HepG2 (cell line): ENCODE data around the gene POLN. TPM values are rescaled to one million over a fixed set of nuclear protein-coding genes. Genes with fewer than 3 reads are reported as not detected.

Experiments used
- ATAC-seq: fragments of 200-7000 bp; cut with Tn5 transposase; 3 replicates; pipeline ENCODE4 v1.9.1; 2020; ENCODE audit warnings: mild to moderate bottlenecking, moderate library complexity
- BruUV-seq: library from RNA; stranded (reverse); fragments of 400-500 nt; replicated peaks from 2 replicates; lab custom pipeline; 2021; lab: Mats Ljungman, UMichigan
- CTCF ChIA-PET: fragments of 300-600 bp; formaldehyde crosslinking; extraction: SDS; loops from one replicate; lab custom pipeline; 2021; ENCODE audit warnings: low total read pairs, inconsistent platforms, low intra/inter-chr PET ratio; lab: Yijun Ruan, JAX
- POLR2A ChIA-PET: fragments of 350-600 bp; sonication (Branson Sonifier 250); formaldehyde crosslinking; loops from one replicate; lab custom pipeline; 2020; ENCODE audit warnings: antibody characterized with exemption, inconsistent platforms; lab: Yijun Ruan, JAX
- DNase-seq: peaks from one replicate; pipeline ENCODE4 v3.0.0-alpha.2; 2015; ENCODE audit warnings: low spot score
- FAIRE-seq: peaks from 3 replicates; lab custom pipeline; 2011; peaks lifted over from hg19 to GRCh38; lab: Jason Lieb, UNC
- H2AFZ ChIP-seq: one replicate; pipeline ENCODE4 v1.6.1; 2011; ENCODE audit warnings: low read length, inconsistent platforms
- H3K27ac ChIP-seq: fragments of 300-600 bp; 3 replicates; pipeline ENCODE4 v1.8.0; 2011; ENCODE audit warnings: mixed run types, mild to moderate bottlenecking, mixed read lengths, low read length, inconsistent platforms; ENCODE audit not compliant: insufficient read depth; ENCODE audit errors: extremely low read length
- H3K27me3 ChIP-seq, 2 experiments: fragments of 200-600 bp in 1 of 2; 2 replicates in 1 of 2; 3 replicates in 1 of 2; pipeline versions ENCODE4 v1.6.0 to v1.8.0; 2011; ENCODE audit warnings: low read length in 2 of 2, mild to moderate bottlenecking in 2 of 2, moderate library complexity in 2 of 2, inconsistent platforms in 1 of 2; ENCODE audit not compliant: insufficient read depth in 2 of 2, control insufficient read depth in 1 of 2
- H3K36me3 ChIP-seq, 2 experiments: fragments of 200-600 bp in 1 of 2; replicated peaks in 1 of 2; 2 replicates in 1 of 2; 3 replicates in 1 of 2; pipeline versions ENCODE4 v1.5.1 to v1.8.0; 2011; ENCODE audit warnings: low read length in 2 of 2, inconsistent platforms in 1 of 2; ENCODE audit not compliant: insufficient read depth in 2 of 2, control insufficient read depth in 1 of 2
- H3K4me1 ChIP-seq: 2 replicates; pipeline ENCODE4 v1.5.1; 2012; ENCODE audit warnings: low read length, inconsistent platforms; ENCODE audit not compliant: insufficient read depth
- H3K4me2 ChIP-seq: 2 replicates; pipeline ENCODE4 v1.6.0; 2011; ENCODE audit warnings: low read depth, low read length, inconsistent platforms
- H3K4me3 ChIP-seq, 3 experiments: fragments of 200-600 bp in 1 of 3; sonication (generic), shearing (Covaris generic) in 1 of 3; replicated peaks in 1 of 3; 2 replicates each; pipeline ENCODE4 v1.5.1; 2011 to 2016; ENCODE audit warnings: low read length in 3 of 3, inconsistent platforms in 2 of 3, low read depth in 2 of 3, mild to moderate bottlenecking in 2 of 3, control low read depth in 1 of 3, mixed read lengths in 1 of 3; ENCODE audit not compliant: insufficient read depth in 1 of 3
- H3K79me2 ChIP-seq: one replicate; pipeline ENCODE4 v1.6.1; 2011; ENCODE audit warnings: low read length, inconsistent platforms; ENCODE audit not compliant: insufficient read depth
- H3K9ac ChIP-seq: 2 replicates; pipeline ENCODE4 v1.6.0; 2011; ENCODE audit warnings: mild to moderate bottlenecking, low read depth, low read length, inconsistent platforms; ENCODE audit not compliant: insufficient read depth
- H3K9me3 ChIP-seq: 2 replicates; pipeline ENCODE4 v1.5.1; 2012; ENCODE audit warnings: mild to moderate bottlenecking, low read length
- H4K20me1 ChIP-seq: 2 replicates; pipeline ENCODE4 v1.6.0; 2011; ENCODE audit warnings: inconsistent platforms, mild to moderate bottlenecking, low read length, moderate library complexity; ENCODE audit not compliant: insufficient read depth
- BORCS8-MEF2B ChIP-seq: sonication (generic); formaldehyde crosslinking; IDR thresholded peaks from 2 replicates; pipeline ENCODE4 v1.8.0; 2022; ENCODE audit warnings: mild to moderate bottlenecking, missing genetic modification reagents
- DPF2 ChIP-seq: sonication (generic); formaldehyde crosslinking; IDR thresholded peaks from 2 replicates; pipeline ENCODE4 v1.4.0; 2020; ENCODE audit warnings: mild to moderate bottlenecking, low read depth, missing genetic modification reagents, borderline replicate concordance
- FOXP1 ChIP-seq, 2 experiments: fragments of 450-650 bp in 1 of 2; IDR thresholded peaks; 2 replicates each; pipeline ENCODE4 v1.6.1; 2017 to 2018; ENCODE audit warnings: antibody characterized with exemption in 1 of 2
- HMGXB3 ChIP-seq: sonication (generic); formaldehyde crosslinking; IDR thresholded peaks from 2 replicates; pipeline ENCODE4 v1.4.0; 2020; ENCODE audit warnings: missing genetic modification reagents, borderline replicate concordance
- PLSCR1 ChIP-seq: sonication (generic); formaldehyde crosslinking; IDR thresholded peaks from 2 replicates; pipeline ENCODE4 v1.5.0; 2020; ENCODE audit warnings: missing genetic modification reagents, mild to moderate bottlenecking, borderline replicate concordance
- PRPF4 ChIP-seq: fragments of 200-400 bp; formaldehyde crosslinking; IDR thresholded peaks from 2 replicates; pipeline ENCODE4 v1.6.1; 2016; ENCODE audit warnings: low read length, low read depth; ENCODE audit not compliant: poor library complexity, severe bottlenecking
- RNF219 ChIP-seq: sonication (generic); formaldehyde crosslinking; IDR thresholded peaks from 2 replicates; pipeline ENCODE4 v1.5.0; 2020; ENCODE audit warnings: mild to moderate bottlenecking, missing genetic modification reagents
- SNAPC2 ChIP-seq: sonication (generic); formaldehyde crosslinking; IDR thresholded peaks from 2 replicates; pipeline ENCODE4 v1.8.1; 2022; ENCODE audit warnings: mild to moderate bottlenecking, missing genetic modification reagents
- TEAD3 ChIP-seq: optimal IDR thresholded peaks from 2 replicates; pipeline ENCODE3; 2016; ENCODE audit warnings: borderline replicate concordance
- TSC22D2 ChIP-seq: sonication (generic); formaldehyde crosslinking; IDR thresholded peaks from 2 replicates; pipeline ENCODE4 v1.5.1; 2020; ENCODE audit warnings: missing genetic modification reagents, mild to moderate bottlenecking, borderline replicate concordance
- U2AF2 ChIP-seq: fragments of 200-400 bp; formaldehyde crosslinking; IDR thresholded peaks from 2 replicates; pipeline ENCODE4 v1.6.1; 2017; ENCODE audit warnings: low read depth, mild to moderate bottlenecking, low read length
- XBP1 ChIP-seq: sonication (generic); formaldehyde crosslinking; IDR thresholded peaks from 2 replicates; pipeline ENCODE4 v1.5.0; 2020; ENCODE audit warnings: missing genetic modification reagents
- ZNF10 ChIP-seq: sonication (generic); formaldehyde crosslinking; IDR thresholded peaks from 2 replicates; pipeline ENCODE4 v1.4.0; 2020; ENCODE audit warnings: mild to moderate bottlenecking, low read depth, missing genetic modification reagents, borderline replicate concordance
- ZNF546 ChIP-seq: sonication (generic); formaldehyde crosslinking; conservative IDR thresholded peaks from 2 replicates; pipeline ENCODE4 v1.8.1; 2023; ENCODE audit warnings: mild to moderate bottlenecking, missing genetic modification reagents
- ZSCAN31 ChIP-seq: sonication (generic); formaldehyde crosslinking; IDR thresholded peaks from 2 replicates; pipeline ENCODE4 v1.5.0; 2020; ENCODE audit warnings: low read depth, mild to moderate bottlenecking, missing genetic modification reagents
- WGBS: methylation state at CpG from one replicate; pipeline ENCODE4 v1.1.6; 2017; ENCODE audit warnings: low lambda C conversion rate; 5-methylcytosine and 5-hydroxymethylcytosine counted together
- in situ Hi-C: cut with HindIII; loops from 2 replicates; pipeline ENCODE4 v1.10.0; 2017; ENCODE audit warnings: low pct_unique_long_range_greater_than_20kb; ENCODE audit not compliant: extremely low pct_ligation_motif_present
- intact Hi-C: fragments of 100-400 bp; cut with micrococcal nuclease; formaldehyde crosslinking; loops from one replicate; pipeline ENCODE4 v1.10.0; 2022; ENCODE audit not compliant: unreplicated experiment
- polyA plus RNA-seq, 8 experiments: library from polyadenylated mRNA; depleted of rRNA in 3 of 8; stranded (reverse) in 7 of 8; unstranded in 1 of 8; fragments of >200 nt; fragmentation: Illumina TruSeq in 4 of 8; extraction: Trizol in 4 of 8; gene quantifications; 2 replicates each; pipeline versions ENCODE4 v1.2.1 to v1.2.3, GENCODE V29; 2011 to 2016; ENCODE audit warnings: low read depth in 4 of 8, missing spikeins in 1 of 8, mixed read lengths in 1 of 8; ENCODE audit not compliant: insufficient read depth in 1 of 8
- total RNA-seq, 5 experiments: library from RNA; depleted of rRNA; stranded (reverse); fragments of >200 nt; fragmentation: Illumina TruSeq; extraction: Trizol; gene quantifications; 2 replicates each; pipeline ENCODE4 v1.2.3, GENCODE V29; 2016; ENCODE audit warnings: low read depth in 1 of 5

The POLN gene
- total and polyA plus RNA-seq, 2 of the 13 experiments (the other 11 are each of a cell fraction or from before 2014, with no cell fraction given), result 0.93 to 1.5 TPM

DNA sequence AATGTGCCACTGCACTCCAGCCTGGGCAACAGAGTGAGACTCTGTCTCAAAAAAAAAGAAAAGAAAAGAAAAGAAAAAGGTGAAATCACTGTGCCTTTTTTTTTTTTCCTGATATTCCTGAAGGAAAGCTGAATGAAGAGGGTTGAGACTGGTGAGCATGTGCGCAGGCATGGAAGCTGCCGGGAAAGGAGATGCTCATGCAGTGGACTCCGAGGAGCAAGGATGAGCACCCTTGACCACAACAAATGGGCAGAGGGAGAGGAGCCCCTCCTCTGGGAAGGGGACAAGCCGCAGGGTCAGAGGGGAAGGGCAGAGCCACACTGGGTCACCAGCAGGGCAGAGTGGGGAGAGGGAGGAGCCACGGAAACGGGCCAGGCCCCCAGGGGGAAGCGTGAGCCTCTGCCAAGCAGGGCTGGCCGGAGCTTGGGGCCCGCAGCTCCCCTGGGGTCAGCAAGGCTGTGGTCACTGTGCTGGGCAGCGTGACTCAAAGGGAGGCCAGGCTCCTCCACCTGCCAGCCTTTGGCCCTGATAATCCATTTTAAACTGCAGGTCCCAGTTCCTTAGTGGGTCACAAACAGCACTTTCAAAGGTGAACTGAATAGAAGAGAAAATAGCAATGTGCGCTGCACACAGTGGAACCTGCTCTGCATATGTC is 102.9 kb downstream of the POLN start (continued):
- TF ChIP-seq HMGXB3 (CRISPR knock-in tag), result no peak
- TF ChIP-seq U2AF2, result no peak

DNA sequence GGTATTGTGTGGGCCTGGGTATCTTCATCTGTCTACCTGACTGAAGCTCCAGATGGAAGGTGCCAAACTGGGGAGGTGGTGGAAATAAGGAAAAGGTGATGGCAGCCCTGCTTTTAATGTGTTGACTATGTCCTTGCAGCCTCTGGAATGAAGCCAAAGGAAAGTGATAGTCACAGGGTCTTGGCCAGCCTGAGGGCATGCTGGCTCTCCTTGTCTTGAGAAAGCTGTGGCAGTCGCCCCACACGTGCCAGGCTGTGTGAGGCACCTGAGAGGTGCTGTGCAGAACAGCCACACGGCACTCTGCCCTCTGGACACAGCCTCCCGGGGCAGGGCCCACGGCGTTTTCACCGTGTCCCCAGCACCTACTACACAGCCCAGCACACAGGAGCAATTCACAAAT is 105.2 kb downstream of the POLN start:
- ATAC-seq, result no peak
- TF ChIP-seq RNF219 (CRISPR knock-in tag) (no peak), TSC22D2 (CRISPR knock-in tag) (no peak), SNAPC2 (CRISPR knock-in tag) (no peak), ZSCAN31 (CRISPR knock-in tag) (no peak), XBP1 (CRISPR knock-in tag) (no peak), TEAD3 (CRISPR knock-in tag) (no peak), PRPF4 (no peak), DPF2 (CRISPR knock-in tag) (no peak), ZNF10 (CRISPR knock-in tag) (no peak), FOXP1 (IDR thresholded peaks at IDR 0.05) (no peak), FOXP1 (CRISPR knock-in tag; IDR thresholded peaks at IDR 0.05) (no peak), ZNF546 (no peak), PLSCR1 (CRISPR knock-in tag) (no peak), BORCS8-MEF2B (CRISPR knock-in tag) (no peak)

More for the DNA sequence above, 105.2 kb downstream of the POLN start:
- CTCF ChIA-PET, result no interaction called here
- BruUV-seq, result no TSS peak
- Histone ChIP-seq H2AFZ (no peak overlapping the region), H4K20me1 (no peaks in the 10 kb centered on the region; the same call in 1 of the 2 replicates), H3K4me1 (0 out of 2 replicates have a peak, but pooled peaks cover 4% of the 10 kb centered on the region), H3K9me3 (peaks cover 14% of the 10 kb centered on the region), H3K27me3 (peaks cover 0 to 7% of the 10 kb centered on the region in 2 experiments; a peak in 2 of 5 replicates), H3K4me3 (no peak overlapping the region), H3K27ac (no peak overlapping the region), H3K4me2 (no peak overlapping the region), H3K36me3 (no peaks in the 10 kb centered on the region), H3K79me2 (no peaks in the 10 kb centered on the region), H3K9ac (no peak overlapping the region)
- DNase-seq (no peak), FAIRE-seq (no peak)
- POLR2A ChIA-PET, result no interaction called here
- WGBS, result 33% methylated on average over 5 of the region's 7 CpGs
- intact Hi-C loops, result no loop called here
- in situ Hi-C loops, result no loop called here
